ENCODE measurements around the gene UXS1. TPM values are rescaled to one million over a fixed set of nuclear protein-coding genes. Genes with fewer than 3 reads are reported as not detected.
A peak's percentile ranks its signal among the peaks of the same experiment; 100 is the strongest.

UXS1 gene
- total and polyA plus RNA-seq, 3 donors from 2014 or later, result 51.3 to 95.1 (median 76.6) TPM

- no peak for DNase-seq
- H3K27ac ChIP-seq, result no peak overlapping the region
- 81 to 94% methylated on average over 5 of the region's 5 CpGs for whole genome bisulfite sequencing, 2 donors
- H3K9me3 ChIP-seq, result no peaks in the 10 kb centered on the region
- H3K27me3 ChIP-seq, result no peaks in the 10 kb centered on the region
- H3K4me1 ChIP-seq, result no peaks in the 10 kb centered on the region
- intact Hi-C loops (cut with DNase I; ENCODE audit: low total_unique reads), result loop anchor here (10.0 kb wide), 1 partner anchor 455 kb away; no protein-coding TSS in a partner anchor
- TF ChIP-seq, protein P1, sequence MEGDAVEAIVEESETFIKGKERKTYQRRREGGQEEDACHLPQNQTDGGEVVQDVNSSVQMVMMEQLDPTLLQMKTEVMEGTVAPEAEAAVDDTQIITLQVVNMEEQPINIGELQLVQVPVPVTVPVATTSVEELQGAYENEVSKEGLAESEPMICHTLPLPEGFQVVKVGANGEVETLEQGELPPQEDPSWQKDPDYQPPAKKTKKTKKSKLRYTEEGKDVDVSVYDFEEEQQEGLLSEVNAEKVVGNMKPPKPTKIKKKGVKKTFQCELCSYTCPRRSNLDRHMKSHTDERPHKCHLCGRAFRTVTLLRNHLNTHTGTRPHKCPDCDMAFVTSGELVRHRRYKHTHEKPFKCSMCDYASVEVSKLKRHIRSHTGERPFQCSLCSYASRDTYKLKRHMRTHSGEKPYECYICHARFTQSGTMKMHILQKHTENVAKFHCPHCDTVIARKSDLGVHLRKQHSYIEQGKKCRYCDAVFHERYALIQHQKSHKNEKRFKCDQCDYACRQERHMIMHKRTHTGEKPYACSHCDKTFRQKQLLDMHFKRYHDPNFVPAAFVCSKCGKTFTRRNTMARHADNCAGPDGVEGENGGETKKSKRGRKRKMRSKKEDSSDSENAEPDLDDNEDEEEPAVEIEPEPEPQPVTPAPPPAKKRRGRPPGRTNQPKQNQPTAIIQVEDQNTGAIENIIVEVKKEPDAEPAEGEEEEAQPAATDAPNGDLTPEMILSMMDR (IDR thresholded peaks at IDR 0.05), result no peak
- no peak for TF ChIP-seq POLR2A (IDR thresholded peaks at IDR 0.05)
- no peak overlapping the region for H3K4me3 ChIP-seq
- no peaks in the 10 kb centered on the region for H3K36me3 ChIP-seq (ENCODE audit: low read depth, missing control alignments)
Observed at GRCh38 chr2:106099691-106100090, 94.4 kb downstream of the UXS1 start.

- no peaks in the 10 kb centered on the region for H3K27me3 ChIP-seq
- no peaks in the 10 kb centered on the region for H3K36me3 ChIP-seq (ENCODE audit: low read depth, missing control alignments)
- H3K4me1 ChIP-seq, result no peaks in the 10 kb centered on the region
- no peak for DNase-seq
- no peak overlapping the region for H3K4me3 ChIP-seq
- no peak overlapping the region for H3K27ac ChIP-seq
- WGBS, 2 donors, result 77 to 81% methylated on average over 9 of the region's 9 CpGs
- TF ChIP-seq POLR2A (IDR thresholded peaks at IDR 0.05), result no peak
- TF ChIP-seq, protein P1 (IDR thresholded peaks at IDR 0.05), result no peak
- intact Hi-C loops (cut with DNase I; ENCODE audit: low total_unique reads), result no loop called here
- H3K9me3 ChIP-seq, result no peaks in the 10 kb centered on the region
Observed at GRCh38 chr2:106098664-106099063, 95.4 kb downstream of the UXS1 start.

DNA sequence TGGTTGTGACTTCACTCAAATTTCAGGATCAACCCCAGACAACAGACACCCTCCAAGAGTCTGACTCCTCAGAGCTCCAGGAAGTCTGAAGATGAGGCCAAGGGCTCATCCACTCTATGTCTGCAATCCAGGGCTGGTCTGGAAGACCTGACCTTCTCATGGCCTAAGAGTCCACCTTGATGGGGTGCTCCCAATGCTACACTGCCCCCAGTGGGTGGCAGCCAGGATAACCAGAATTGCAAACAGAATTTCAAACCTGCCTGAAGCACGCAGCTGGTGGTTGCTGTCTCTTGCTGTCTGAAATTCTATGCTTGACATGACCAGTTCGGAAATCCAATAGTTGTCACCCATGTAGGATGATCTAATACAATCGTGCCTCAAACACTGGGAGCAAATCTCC lies 96.0 kb downstream of the UXS1 start:
- no peak for DNase-seq
- Histone ChIP-seq H3K27me3 (no peaks in the 10 kb centered on the region), H3K4me1 (no peaks in the 10 kb centered on the region), H3K36me3 (ENCODE audit: low read depth, missing control alignments) (no peaks in the 10 kb centered on the region), H3K27ac (no peak overlapping the region), H3K9me3 (no peaks in the 10 kb centered on the region), H3K4me3 (no peak overlapping the region)
- 60 to 67% methylated on average over 3 of the region's 3 CpGs for WGBS, 2 donors
- no peak for TF ChIP-seq POLR2A (IDR thresholded peaks at IDR 0.05)
- TF ChIP-seq, protein P1 (IDR thresholded peaks at IDR 0.05), result peak in 1 of 3 experiments; percentile 19
- intact Hi-C loops (cut with DNase I; ENCODE audit: low total_unique reads), result no loop called here

- WGBS, 2 donors, result 90 to 97% methylated on average over 13 to 26 of the region's 26 CpGs
- H3K4me3 ChIP-seq, result no peak overlapping the region
- intact Hi-C loops (cut with DNase I; ENCODE audit: low total_unique reads), result no loop called here
- no peaks in the 10 kb centered on the region for H3K9me3 ChIP-seq
- no peaks in the 10 kb centered on the region for H3K36me3 ChIP-seq (ENCODE audit: low read depth, missing control alignments)
- no peak overlapping the region for H3K27ac ChIP-seq
- H3K4me1 ChIP-seq, result no peaks in the 10 kb centered on the region
- TF ChIP-seq, protein P1 (IDR thresholded peaks at IDR 0.05), result no peak
- TF ChIP-seq POLR2A (IDR thresholded peaks at IDR 0.05), result no peak
- no peaks in the 10 kb centered on the region for H3K27me3 ChIP-seq
- no peak for DNase-seq
Observed at GRCh38 chr2:106097038-106098000, 96.8 kb downstream of the UXS1 start.
